H9 (cell line): ENCODE measurements around the gene MMEL1. TPM values are rescaled to one million over a fixed set of nuclear protein-coding genes. Genes with fewer than 3 reads are reported as not detected.

Source experiments
- DNase-seq: peaks from one replicate; pipeline ENCODE4 v3.0.0-alpha.2; 2017
- H2AFZ ChIP-seq: one replicate; pipeline ENCODE4 v1.6.1; 2013; ENCODE audit warnings: mild to moderate bottlenecking, low read length, control low read depth, moderate library complexity
- H2AK5ac ChIP-seq: 2 replicates; pipeline ENCODE4 v1.6.1; 2013; ENCODE audit warnings: low read length, control low read depth, mixed read lengths; ENCODE audit not compliant: insufficient read length
- H2BK120ac ChIP-seq: one replicate; pipeline ENCODE4 v1.6.1; 2013; ENCODE audit warnings: low read depth, mild to moderate bottlenecking, low read length, control low read depth, inconsistent platforms; ENCODE audit not compliant: poor library complexity, severe bottlenecking
- H2BK12ac ChIP-seq: 2 replicates; pipeline ENCODE4 v1.6.1; 2013; ENCODE audit warnings: low read length, control low read depth, mixed read lengths, low read depth; ENCODE audit not compliant: insufficient read length
- H2BK15ac ChIP-seq: 2 replicates; pipeline ENCODE4 v1.6.1; 2013; ENCODE audit warnings: low read depth, low read length, control low read depth
- H2BK20ac ChIP-seq: one replicate; pipeline ENCODE4 v1.6.1; 2013; ENCODE audit warnings: low read depth, mild to moderate bottlenecking, low read length, control low read depth, inconsistent platforms; ENCODE audit not compliant: poor library complexity, severe bottlenecking
- H2BK5ac ChIP-seq: 2 replicates; pipeline ENCODE4 v1.6.1; 2013; ENCODE audit warnings: low read length, control low read depth, mixed read lengths; ENCODE audit not compliant: insufficient read length
- H3K14ac ChIP-seq: 2 replicates; pipeline ENCODE4 v1.6.1; 2013; ENCODE audit warnings: low read length, control low read depth; ENCODE audit not compliant: insufficient read depth
- H3K18ac ChIP-seq: 2 replicates; pipeline ENCODE4 v1.6.1; 2013; ENCODE audit warnings: low read depth, mild to moderate bottlenecking, mixed read lengths, low read length, control low read depth; ENCODE audit not compliant: insufficient read length
- H3K23ac ChIP-seq: 2 replicates; pipeline ENCODE4 v1.6.1; 2013; ENCODE audit warnings: low read length, control low read depth, mixed read lengths, low read depth; ENCODE audit not compliant: insufficient read length
- H3K23me2 ChIP-seq: 2 replicates; pipeline ENCODE4 v1.6.1; 2013; ENCODE audit warnings: low read depth, mild to moderate bottlenecking, mixed read lengths, low read length, control low read depth; ENCODE audit not compliant: insufficient read length, poor library complexity, severe bottlenecking
- H3K27ac ChIP-seq: 2 replicates; pipeline ENCODE4 v1.5.1; 2013; ENCODE audit warnings: low read length, control low read depth, mixed read lengths, low read depth; ENCODE audit not compliant: insufficient read length
- H3K27me3 ChIP-seq: 2 replicates; pipeline ENCODE4 v1.6.1; 2013; ENCODE audit warnings: low read length, control low read depth, inconsistent platforms; ENCODE audit not compliant: insufficient read depth
- H3K4ac ChIP-seq: 2 replicates; pipeline ENCODE4 v1.6.1; 2013; ENCODE audit warnings: low read depth, mild to moderate bottlenecking, control low read depth, inconsistent platforms, low read length, moderate library complexity
- H3K4me1 ChIP-seq: 2 replicates; pipeline ENCODE4 v1.6.1; 2013; ENCODE audit warnings: low read length, control low read depth, inconsistent platforms; ENCODE audit not compliant: insufficient read depth
- H3K4me2 ChIP-seq: 2 replicates; pipeline ENCODE4 v1.6.1; 2013; ENCODE audit warnings: low read length, control low read depth, mixed read lengths; ENCODE audit not compliant: insufficient read length, insufficient read depth
- H3K56ac ChIP-seq: 2 replicates; pipeline ENCODE4 v1.6.1; 2013; ENCODE audit warnings: low read depth, mild to moderate bottlenecking, mixed read lengths, low read length, control low read depth; ENCODE audit not compliant: insufficient read length
- H3K79me1 ChIP-seq: 2 replicates; pipeline ENCODE4 v1.6.1; 2013; ENCODE audit warnings: low read depth, mild to moderate bottlenecking, moderate library complexity, low read length, control low read depth, inconsistent platforms; ENCODE audit not compliant: insufficient read depth, poor library complexity, severe bottlenecking
- H3K79me2 ChIP-seq: 2 replicates; pipeline ENCODE4 v1.6.1; 2013; ENCODE audit warnings: low read length, control low read depth, inconsistent platforms; ENCODE audit not compliant: insufficient read depth
- H3K9ac ChIP-seq: 2 replicates; pipeline ENCODE4 v1.6.1; 2013; ENCODE audit warnings: low read length, control low read depth, mixed read lengths; ENCODE audit not compliant: insufficient read length; ENCODE audit errors: extremely low read depth
- H3K9me3 ChIP-seq: one replicate; pipeline ENCODE4 v1.6.1; 2013; ENCODE audit warnings: low read depth, low read length, inconsistent platforms; ENCODE audit not compliant: control insufficient read depth
- H3T11ph ChIP-seq: one replicate; pipeline ENCODE4 v1.6.1; 2013; ENCODE audit warnings: mild to moderate bottlenecking, low read length, control low read depth, inconsistent platforms
- H4K20me1 ChIP-seq: one replicate; pipeline ENCODE4 v1.6.1; 2013; ENCODE audit not compliant: control insufficient read depth, insufficient read length, insufficient read depth
- H4K5ac ChIP-seq: 2 replicates; pipeline ENCODE4 v1.6.1; 2013; ENCODE audit warnings: low read depth, mild to moderate bottlenecking, mixed read lengths, low read length, control low read depth; ENCODE audit not compliant: insufficient read length
- H4K8ac ChIP-seq: replicated peaks from 2 replicates; pipeline ENCODE4 v1.6.1; 2013; ENCODE audit warnings: low read length, control low read depth, mixed read lengths, low read depth; ENCODE audit not compliant: insufficient read length
- H4K91ac ChIP-seq: 2 replicates; pipeline ENCODE4 v1.6.1; 2013; ENCODE audit warnings: low read depth, mild to moderate bottlenecking, moderate library complexity, mixed read lengths, low read length, control low read depth; ENCODE audit not compliant: insufficient read length
- H3K27ac Mint-ChIP-seq, 3 experiments: 2 replicates in 2 of 3; 3 replicates in 1 of 3; pipeline ENCODE4 v1.8.0; 2020 to 2021; ENCODE audit warnings: mixed read lengths in 3 of 3, mild to moderate bottlenecking in 1 of 3, moderate library complexity in 1 of 3
- H3K27me3 Mint-ChIP-seq: 2 replicates; pipeline ENCODE4 v1.8.0; 2021; ENCODE audit warnings: low read depth, mild to moderate bottlenecking, moderate library complexity, mixed read lengths
- H3K36me3 Mint-ChIP-seq, 3 experiments: 2 replicates in 2 of 3; 3 replicates in 1 of 3; pipeline ENCODE4 v1.8.0; 2020 to 2021; ENCODE audit warnings: low read depth in 3 of 3, mixed read lengths in 3 of 3; ENCODE audit not compliant: insufficient read depth in 1 of 3
- H3K4me1 Mint-ChIP-seq, 2 experiments: 2 replicates each; pipeline ENCODE4 v1.8.0; 2020; ENCODE audit warnings: mixed read lengths in 2 of 2
- H3K4me3 Mint-ChIP-seq, 2 experiments: 2 replicates in 1 of 2; 3 replicates in 1 of 2; pipeline ENCODE4 v1.8.0; 2020 to 2021; ENCODE audit warnings: mild to moderate bottlenecking in 2 of 2, mixed read lengths in 2 of 2, moderate library complexity in 1 of 2
- H3K9me3 Mint-ChIP-seq, 2 experiments: 2 replicates in 1 of 2; 3 replicates in 1 of 2; pipeline ENCODE4 v1.8.0; 2020; ENCODE audit warnings: mild to moderate bottlenecking in 2 of 2, mixed read lengths in 2 of 2, moderate library complexity in 1 of 2
- CTCF ChIP-seq: fragments of 200-600 bp; sonication (generic); conservative IDR thresholded peaks from 3 replicates; pipeline ENCODE4 v1.8.0; 2021; ENCODE audit warnings: antibody characterized with exemption, mild to moderate bottlenecking
- WGBS: extraction: QIAGEN DNeasy Blood & Tissue Kit; methylation state at CpG from one replicate; pipeline ENCODE4 v1.1.7; 2013; ENCODE audit warnings: missing lambda C conversion rate, low lambda C conversion rate, mixed read lengths; ENCODE audit not compliant: insufficient read length; ENCODE audit errors: extremely low coverage; 5-methylcytosine and 5-hydroxymethylcytosine counted together
- total RNA-seq: library from RNA; stranded (reverse); gene quantifications from 2 replicates; pipeline ENCODE4 v1.2.1, GENCODE V29; 2021

The MMEL1 gene
- total RNA-seq, 1 experiment from 2014 or later: 0.42 TPM

GRCh38 chr1:2601721-2602303 is 31.0 kb downstream of the MMEL1 start:
- DNase-seq: no peak
- Histone ChIP-seq H3T11ph (no peak overlapping the region), H3K79me2 (no peaks in the 10 kb centered on the region), H4K5ac (no peak overlapping the region), H3K4ac (no peak overlapping the region), H3K79me1 (no peaks in the 10 kb centered on the region), H3K23me2 (no peaks in the 10 kb centered on the region), H2AK5ac (no peak overlapping the region), H2BK12ac (no peak overlapping the region), H3K14ac (no peak overlapping the region), H3K4me1 (no peaks in the 10 kb centered on the region), H3K27me3 (no peaks in the 10 kb centered on the region), H3K18ac (no peak overlapping the region), H3K9me3 (no peaks in the 10 kb centered on the region), H2BK120ac (no peak overlapping the region), H4K91ac (no peak overlapping the region), H3K4me2 (no peak overlapping the region), H4K8ac (no peak overlapping the region), H2BK5ac (no peak overlapping the region), H2BK15ac (no peak overlapping the region), H2AFZ (no peak overlapping the region), H3K23ac (no peak overlapping the region), H4K20me1 (no peaks in the 10 kb centered on the region), H3K56ac (no peak overlapping the region), H3K9ac (no peak overlapping the region), H2BK20ac (no peak overlapping the region), H3K27ac (no peak overlapping the region)
- no peaks in the 10 kb centered on the region for H3K36me3 Mint-ChIP-seq
- TF ChIP-seq CTCF: no peak
- H3K27me3 Mint-ChIP-seq: peaks cover 25% of the 10 kb centered on the region
- no peaks in the 10 kb centered on the region for H3K4me1 Mint-ChIP-seq
- peaks cover 3 to 9% of the 10 kb centered on the region in 2 experiments; a peak in 3 of 5 replicates for H3K9me3 Mint-ChIP-seq
- H3K27ac Mint-ChIP-seq: no peak overlapping the region
- H3K4me3 Mint-ChIP-seq: no peak overlapping the region
- no CpG with 5 or more reads among the region's 18 CpGs for WGBS
